HG03280 (cell line): ENCODE measurements around the gene FAM50B.

ENCODE experiments used
- ATAC-seq: cut with Tn5 transposase; IDR thresholded peaks from one replicate; pipeline ENCODE4 v1.9.1; 2021; ENCODE audit warnings: mild to moderate bottlenecking, moderate library complexity; ENCODE audit not compliant: unreplicated experiment

The FAM50B gene

DNA sequence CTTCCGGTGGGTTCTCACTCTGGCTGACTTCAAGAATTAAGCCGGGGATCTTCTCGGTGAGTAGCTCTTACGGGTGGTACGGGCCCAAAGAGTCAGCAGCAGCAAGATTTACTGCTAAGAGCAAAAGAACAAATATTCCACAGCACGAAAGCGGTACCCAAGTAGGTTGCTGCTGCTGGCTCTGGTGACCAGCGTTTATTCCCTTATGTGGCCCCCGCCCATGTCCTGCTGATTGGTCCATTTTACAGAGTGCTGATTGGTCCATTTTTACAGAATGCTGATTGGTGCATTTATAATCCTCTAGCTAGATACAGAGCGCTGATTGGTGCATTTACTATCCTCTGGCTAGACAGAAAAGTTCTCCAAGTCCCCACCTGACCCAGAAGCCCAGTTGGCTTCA, 44.3 kb downstream of the FAM50B start:
- ATAC-seq = no peak

GRCh38 chr6:3893917-3894316, 44.7 kb downstream of the FAM50B start:
- ATAC-seq = no peak

DNA sequence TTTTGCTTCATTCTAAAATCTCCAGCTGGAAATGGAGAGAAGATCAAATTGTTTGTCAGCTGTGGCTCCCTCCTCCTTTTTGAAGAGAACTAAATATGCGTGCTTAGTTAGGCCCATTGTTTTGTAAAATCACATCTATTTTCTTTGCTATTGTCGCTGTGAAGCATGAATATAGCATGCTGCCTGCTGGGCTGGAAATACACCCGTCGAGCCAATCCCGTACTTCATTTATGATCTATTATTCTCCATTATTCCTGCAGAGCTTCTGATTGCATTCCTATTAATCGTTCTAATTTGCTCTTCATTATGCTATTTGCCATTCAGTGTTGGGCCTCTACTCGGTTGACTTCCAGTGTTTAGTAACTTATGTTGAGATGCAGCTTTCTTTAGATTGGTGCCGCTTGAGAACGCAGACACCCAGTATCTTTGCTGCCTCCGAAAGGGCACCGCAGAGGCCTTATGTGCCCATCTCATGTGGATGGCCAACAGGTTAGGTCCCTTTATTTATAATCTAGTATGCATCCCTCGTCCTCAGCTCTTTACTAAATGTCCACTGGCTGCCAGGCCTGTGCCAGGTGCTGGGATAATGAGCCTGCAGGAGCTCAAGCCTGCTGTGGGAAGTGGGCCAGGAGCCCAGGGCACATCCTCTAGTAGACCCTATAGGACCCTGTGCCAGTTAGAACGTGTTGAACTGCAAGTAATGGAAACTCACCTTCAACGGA, 45.6 kb downstream of the FAM50B start:
- no peak for ATAC-seq

- ATAC-seq = no peak
These were observed 46.1 kb downstream of the FAM50B start for GRCh38 chr6:3895312-3895653.

- ATAC-seq = no peak
These were observed 46.6 kb downstream of the FAM50B start for GRCh38 chr6:3895805-3896204.

DNA sequence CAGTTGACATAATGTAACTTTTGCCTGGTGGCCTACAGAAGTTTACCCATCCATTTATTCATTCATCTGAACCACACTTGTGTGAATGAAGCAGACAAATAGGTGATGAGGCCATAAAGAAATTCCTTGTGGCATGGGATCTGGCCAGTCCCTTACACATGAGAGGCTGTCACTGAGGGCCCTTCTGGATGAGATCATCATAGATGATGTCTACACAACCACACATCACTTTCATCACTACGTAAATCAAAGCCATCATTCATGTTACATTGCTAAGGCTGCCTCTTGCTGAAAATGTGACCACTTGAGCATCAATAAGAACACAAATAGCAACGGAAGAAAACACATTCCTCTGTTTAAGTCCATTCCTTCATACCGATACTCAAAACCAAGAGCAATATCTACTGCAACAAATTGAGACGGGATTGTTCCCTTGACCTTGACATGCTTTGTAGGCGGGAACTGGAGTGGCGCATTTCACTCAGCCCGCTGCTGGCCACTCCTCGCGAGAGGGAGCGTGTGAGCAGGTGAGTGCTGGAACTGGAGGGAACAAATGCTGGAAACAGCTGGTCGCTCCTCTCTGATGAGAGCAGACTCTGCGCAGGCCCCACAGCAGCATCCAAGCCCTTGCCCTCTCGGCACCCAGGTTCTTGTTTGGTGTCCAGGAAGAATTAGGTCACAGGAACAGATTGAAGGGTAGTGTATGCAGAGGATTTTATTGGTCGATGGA, 49.3 kb downstream of the FAM50B start:
- ATAC-seq = no peak

DNA sequence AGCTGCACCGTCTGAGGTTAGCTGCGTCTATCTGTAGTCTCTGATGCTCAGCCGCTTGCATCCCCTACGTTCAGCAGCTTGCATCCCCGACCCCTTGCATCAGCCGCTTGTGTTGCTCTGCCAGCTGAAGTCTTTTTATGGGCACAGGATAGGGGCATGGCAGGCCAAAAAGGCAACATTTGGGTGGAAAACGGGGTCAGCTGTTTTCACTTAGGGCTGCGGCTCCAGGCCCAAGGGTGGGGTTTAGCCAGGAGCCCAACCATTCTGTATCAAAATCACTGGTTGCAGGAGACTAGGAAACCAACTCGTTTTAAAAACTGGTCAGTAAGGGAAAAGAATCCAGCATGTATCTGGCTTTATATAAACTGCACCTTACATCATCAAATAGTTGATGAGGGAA, 49.9 kb downstream of the FAM50B start:
- ATAC-seq = no peak

DNA sequence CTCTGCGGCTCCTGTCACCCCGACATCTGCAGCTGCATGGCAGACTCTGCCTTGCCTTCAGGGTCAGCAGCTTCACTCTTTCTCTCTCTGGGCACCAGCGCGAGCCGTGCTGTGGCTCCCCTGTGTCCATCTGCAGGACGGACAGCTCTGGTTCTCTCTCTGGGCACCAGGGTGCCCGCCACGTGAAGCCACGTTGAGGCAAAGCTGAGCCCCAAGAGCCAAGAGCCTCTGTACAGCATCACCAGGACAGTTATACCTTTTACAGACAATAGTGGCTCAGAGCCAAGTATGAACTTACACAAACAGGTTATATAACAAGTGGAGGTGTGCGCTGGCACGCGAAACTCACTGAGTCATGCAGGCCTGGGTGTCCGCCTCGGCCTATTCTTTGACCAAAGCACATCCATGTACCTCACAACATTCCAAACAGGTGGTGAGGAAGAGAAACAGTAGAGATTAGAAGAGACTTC, 50.8 kb downstream of the FAM50B start:
- no peak for ATAC-seq
